NCI-H2081 treated with DMSO at 0.1 percent for 48 hours (cell line): Measurements from ENCODE around the gene PHF12.
"Not testable (repeated sequence)": the region's sequence is repeated elsewhere in the genome, so short reads cannot be mapped to it uniquely, and the experiment has no call there.

ENCODE experiments used
- DNase-seq: peaks from one replicate; lab custom pipeline; 2025; lab: John Stamatoyannopoulos, UW

Gene PHF12

DNA sequence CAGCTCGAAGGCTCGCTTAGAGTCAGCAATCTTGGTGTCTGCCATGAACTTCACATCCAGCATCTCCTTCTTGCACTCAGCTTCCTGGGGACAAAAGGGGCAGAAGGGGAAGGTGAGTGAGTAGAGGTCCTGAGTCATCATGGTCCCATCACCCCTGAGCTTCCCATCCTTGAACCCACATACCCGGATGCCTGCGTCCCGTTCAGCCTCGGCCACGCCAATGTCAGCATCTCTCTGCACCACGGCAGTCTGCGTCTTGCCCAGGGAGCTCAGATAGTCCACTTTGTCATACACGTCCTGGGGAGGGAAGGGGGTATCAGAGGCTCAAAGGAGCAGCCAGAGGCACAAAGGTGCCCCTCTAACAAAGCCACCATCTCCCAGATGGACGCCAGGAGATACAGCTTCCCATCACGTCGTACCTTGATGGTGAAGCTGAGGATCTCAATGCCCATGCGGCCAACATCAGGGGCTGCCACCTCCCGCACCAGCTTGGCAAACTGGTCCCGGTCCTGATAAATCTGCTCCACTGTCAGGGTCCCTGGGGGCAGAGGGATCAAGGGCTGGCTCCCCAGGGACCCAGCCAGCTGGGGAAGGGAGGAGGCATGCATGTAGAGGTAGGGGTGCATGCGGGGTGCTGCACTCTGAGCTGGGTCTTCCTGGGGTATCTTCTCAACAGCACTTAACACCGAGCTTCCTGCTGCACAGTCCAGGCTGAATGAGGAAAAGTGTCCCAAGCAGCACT lies 69.0 kb downstream of the PHF12 start:
- DNase-seq = no peak

- DNase-seq = no peak
These were observed 69.7 kb downstream of the PHF12 start for GRCh38 chr17:28881533-28882056.

- DNase-seq = no peak
These were observed 70.8 kb downstream of the PHF12 start for GRCh38 chr17:28880572-28880945.

GRCh38 chr17:28879886-28880571 lies 71.3 kb downstream of the PHF12 start:
- no peak for DNase-seq

DNA sequence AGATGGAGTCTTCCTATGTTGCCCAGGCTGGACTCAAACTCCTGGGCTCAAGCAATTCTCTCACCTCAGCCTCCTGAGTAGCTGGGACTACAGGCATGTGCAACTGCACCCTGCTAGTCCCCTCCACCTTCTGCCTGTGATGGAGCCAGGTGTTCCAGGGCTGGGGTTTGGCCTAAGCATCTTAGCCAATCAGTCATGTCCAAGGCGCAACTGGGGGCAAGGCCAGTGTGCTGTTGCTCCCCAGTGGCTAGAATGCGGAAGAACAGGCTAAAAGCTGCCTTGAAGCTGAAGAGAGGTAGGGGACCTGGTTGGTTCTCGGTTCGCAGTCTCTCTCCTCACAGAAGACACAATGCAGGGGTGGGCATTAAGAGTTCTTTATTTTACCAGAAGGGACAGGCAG lies 72.3 kb downstream of the PHF12 start:
- DNase-seq = no peak

GRCh38 chr17:28878158-28878910 lies 73.0 kb downstream of the PHF12 start:
- no peak for DNase-seq

- not testable (repeated sequence) for DNase-seq
These were observed 74.1 kb downstream of the PHF12 start for GRCh38 chr17:28877150-28877711.

DNA sequence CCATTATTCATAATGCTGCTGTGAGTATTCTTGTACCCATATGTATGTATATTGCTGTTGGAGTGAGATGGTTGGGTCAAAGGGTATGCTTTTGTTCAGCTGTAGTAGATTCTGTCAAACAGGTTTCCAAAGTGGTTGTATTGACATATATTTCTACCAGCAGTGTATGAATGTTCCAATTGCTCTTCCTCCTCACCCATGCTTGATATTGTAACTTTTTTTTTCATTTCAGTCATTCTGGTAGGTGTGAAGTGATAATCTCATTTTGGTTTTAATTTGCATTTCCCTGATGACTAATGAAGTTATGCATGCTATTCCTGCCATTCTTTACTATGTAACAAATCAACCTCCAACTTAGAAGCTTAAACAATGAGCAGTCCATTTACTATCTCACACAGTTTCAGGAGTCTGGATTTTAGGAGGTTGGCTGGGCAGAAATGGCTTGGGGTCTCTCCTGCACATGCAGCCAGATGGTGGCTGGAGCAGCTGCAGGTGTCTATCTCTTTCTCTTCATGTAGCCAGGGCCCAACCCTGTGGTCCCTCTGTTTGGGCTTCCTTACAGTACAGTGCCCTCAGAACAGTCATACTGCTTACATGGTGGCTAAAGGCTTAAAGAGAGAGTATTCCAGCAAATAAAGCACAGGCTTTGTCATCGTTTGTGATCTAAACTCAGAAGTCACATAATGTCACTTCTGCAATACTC lies 75.3 kb downstream of the PHF12 start:
- DNase-seq = no peak

DNA sequence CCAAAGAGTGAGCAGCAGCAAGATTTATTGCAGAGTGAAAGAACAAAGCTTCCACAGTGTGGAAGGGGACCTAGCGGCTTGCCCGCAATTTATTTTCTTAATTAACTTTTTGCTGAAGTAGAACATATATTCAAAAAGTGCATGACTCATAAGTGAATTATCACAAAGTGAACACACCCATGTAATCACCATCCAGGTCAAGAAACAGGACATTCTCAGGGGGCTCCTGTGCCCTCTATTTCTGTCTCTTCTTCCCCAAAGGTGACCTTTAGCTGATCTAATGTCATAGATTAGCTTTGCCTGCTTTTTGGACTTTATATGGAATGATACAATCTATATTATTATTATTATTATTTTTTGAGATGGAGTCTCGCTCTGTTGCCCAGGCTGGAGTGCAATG lies 76.6 kb downstream of the PHF12 start:
- no peak for DNase-seq

GRCh38 chr17:28873839-28874238 lies 77.5 kb downstream of the PHF12 start:
- no peak for DNase-seq

GRCh38 chr17:28871056-28871579 lies 80.2 kb downstream of the PHF12 start:
- DNase-seq = no peak

GRCh38 chr17:28867276-28867675 lies 84.0 kb downstream of the PHF12 start:
- DNase-seq = no peak

DNA sequence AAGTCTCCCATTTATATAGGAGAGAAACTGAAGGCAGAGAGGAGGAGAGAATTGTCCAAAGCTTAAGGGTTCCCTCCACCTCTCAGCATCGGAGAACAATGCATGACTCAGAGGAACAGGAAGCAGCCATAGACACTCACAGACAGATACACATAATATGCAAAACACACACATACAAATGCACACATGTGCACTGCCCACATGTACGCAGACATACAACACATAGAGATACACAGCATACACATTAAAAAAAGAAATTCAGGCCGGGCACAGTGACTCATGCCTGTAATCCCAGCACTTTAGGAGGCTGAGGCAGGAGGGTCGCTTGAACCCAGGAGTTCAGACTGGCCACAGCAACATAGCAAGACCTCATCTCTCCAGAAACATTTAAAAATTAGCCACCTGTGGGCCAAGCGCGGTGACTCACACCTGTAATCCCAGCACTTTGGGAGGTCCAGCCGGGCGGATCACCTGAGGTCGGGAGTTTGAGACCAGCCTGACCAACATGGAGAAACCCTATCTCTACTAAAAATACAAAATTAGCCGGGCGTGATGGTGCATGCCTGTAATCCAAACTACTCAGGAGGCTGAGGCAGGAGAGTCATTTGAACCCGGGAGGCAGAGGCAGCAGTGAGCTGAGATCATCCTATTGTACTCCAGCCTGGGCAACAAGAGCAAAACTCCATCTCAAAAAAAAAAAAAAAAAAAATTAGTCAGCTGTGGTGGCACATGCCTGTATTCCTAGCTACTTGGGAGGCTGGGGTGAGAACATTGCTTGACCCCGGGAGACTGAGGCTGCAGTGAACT lies 85.2 kb downstream of the PHF12 start:
- no peak for DNase-seq

DNA sequence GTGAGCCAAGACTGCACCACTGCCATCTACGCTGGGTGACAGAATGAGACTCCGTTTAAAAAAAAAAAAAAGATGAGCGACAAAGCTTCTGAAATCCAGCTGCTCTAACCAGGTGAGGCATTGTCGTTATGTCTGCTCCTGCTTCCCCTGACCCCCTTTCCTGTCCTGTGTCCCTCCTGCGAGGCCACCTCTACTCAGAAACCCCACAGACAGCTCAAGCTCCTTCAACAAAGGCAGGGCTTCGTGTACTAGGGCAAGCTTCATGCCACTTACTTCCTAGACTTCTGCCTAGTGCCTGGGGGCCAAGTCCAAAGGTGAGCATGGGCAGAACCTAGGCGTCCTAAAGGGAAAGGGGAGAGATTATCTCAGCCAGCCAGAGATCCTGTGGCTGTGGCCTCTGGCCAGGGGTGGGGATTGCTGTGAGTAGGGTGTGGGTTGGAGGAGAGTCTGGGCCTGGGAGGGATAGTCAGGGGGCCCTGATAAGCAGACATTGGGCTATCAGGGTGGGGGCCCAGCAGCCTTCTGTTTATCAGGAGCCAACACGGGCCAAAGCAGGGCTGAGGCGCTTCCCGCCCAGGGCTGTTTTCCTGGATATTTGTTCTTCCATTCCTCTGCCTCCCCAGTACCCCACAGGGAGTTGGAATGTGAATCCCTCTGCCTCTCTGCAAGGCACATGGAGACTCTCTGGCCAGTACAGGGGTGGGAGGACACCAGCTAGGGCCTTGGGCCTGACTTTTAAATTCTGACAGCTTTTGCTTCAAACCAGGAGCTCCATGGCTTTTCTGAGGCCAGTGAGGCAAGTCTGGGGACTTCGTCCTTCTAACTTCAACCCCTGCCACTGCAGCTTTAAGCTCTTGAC lies 86.1 kb downstream of the PHF12 start:
- DNase-seq = no peak

DNA sequence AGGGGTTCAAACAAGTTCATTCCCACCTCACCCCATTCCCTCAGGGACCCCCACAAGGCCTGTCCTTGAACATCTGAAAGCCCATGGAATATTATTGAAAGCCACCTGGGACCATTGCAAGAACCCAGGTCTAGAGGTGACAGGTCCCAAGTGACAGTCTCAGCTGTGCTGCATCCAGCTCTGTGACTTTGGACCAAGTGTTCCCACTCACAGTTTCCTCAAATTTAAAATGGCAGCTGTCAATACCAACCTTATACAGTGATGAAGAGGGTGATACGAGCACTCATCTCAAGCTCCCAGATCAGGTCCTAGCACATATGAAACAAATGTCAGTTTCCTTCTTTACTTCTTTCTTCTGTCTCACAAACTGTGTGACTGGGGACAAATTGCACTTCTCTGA lies 87.4 kb downstream of the PHF12 start:
- DNase-seq = no peak

- DNase-seq = no peak
These were observed 88.8 kb downstream of the PHF12 start for GRCh38 chr17:28862561-28862960.

GRCh38 chr17:28861393-28862203 lies 89.7 kb downstream of the PHF12 start:
- no peak for DNase-seq

DNA sequence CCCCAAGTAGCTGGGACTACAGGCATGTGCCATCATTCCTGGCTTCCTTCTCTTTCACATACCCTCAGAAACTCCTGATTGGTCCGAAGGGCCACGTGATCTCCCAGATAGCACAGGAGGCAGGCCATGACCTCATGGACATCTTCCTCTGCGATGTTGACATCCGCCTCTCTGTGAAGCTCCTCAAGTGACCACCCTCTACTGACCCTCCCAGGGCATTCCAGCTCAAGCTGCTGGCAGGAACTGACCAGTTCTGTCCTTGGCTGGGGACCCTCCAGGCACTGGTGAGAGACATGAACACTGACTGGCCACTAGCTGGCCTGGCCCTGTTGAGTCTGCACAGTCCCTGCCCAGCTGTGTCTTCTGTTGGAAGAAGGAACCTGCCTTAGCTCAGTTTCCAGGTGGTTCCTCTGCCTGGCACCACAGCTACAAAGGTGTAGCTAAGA lies 90.9 kb downstream of the PHF12 start:
- no peak for DNase-seq
